ENCODE measurements around the gene WDCP.

WDCP gene

GRCh38 chr2:24083567-24084385 lies 36.6 kb upstream of the WDCP start (continued):
- 0 out of 2 replicates have a peak, but pooled peaks have one; percentile 7 for TF ChIP-seq PATZ1 (CRISPR knock-in tag; IDR thresholded peaks at IDR 0.05; ENCODE audit: borderline replicate concordance)
- no peak for TF ChIP-seq TOX (CRISPR knock-in tag; IDR thresholded peaks at IDR 0.05; ENCODE audit: borderline replicate concordance)
- TF ChIP-seq POU6F1 (CRISPR knock-in tag; IDR thresholded peaks at IDR 0.05; ENCODE audit: borderline replicate concordance, low read depth) = no peak
- TF ChIP-seq ISL1 (CRISPR knock-in tag; IDR thresholded peaks at IDR 0.05) = peak; percentile 5; the same call in 1 of the 2 replicates
- TF ChIP-seq SNAI2 (CRISPR knock-in tag; IDR thresholded peaks at IDR 0.05) = no peak
- TF ChIP-seq ZC3H10 (CRISPR knock-in tag; IDR thresholded peaks at IDR 0.05) = no peak
- TF ChIP-seq RARB (CRISPR knock-in tag; IDR thresholded peaks at IDR 0.05) = no peak
- TF ChIP-seq TSHZ2 (CRISPR knock-in tag; IDR thresholded peaks at IDR 0.05) = peak; percentile 42; the same call in 1 of the 2 replicates

- TF ChIP-seq CREB5 (CRISPR knock-in tag; IDR thresholded peaks at IDR 0.05; ENCODE audit: low read depth) (no peak), SNAI2 (CRISPR knock-in tag; IDR thresholded peaks at IDR 0.05) (no peak), CSDC2 (CRISPR knock-in tag; IDR thresholded peaks at IDR 0.05) (no peak), ZNF70 (CRISPR knock-in tag; IDR thresholded peaks at IDR 0.05) (no peak), ZFP3 (CRISPR knock-in tag; IDR thresholded peaks at IDR 0.05) (no peak), POU6F1 (CRISPR knock-in tag; IDR thresholded peaks at IDR 0.05; ENCODE audit: borderline replicate concordance, low read depth) (no peak), ESRRG (CRISPR knock-in tag; IDR thresholded peaks at IDR 0.05) (no peak), ZC3H10 (CRISPR knock-in tag; IDR thresholded peaks at IDR 0.05) (no peak), ISL1 (CRISPR knock-in tag; IDR thresholded peaks at IDR 0.05) (no peak), GLIS3 (CRISPR knock-in tag; IDR thresholded peaks at IDR 0.05) (no peak), ZFP30 (CRISPR knock-in tag; IDR thresholded peaks at IDR 0.05) (no peak), ZNF8 (CRISPR knock-in tag; IDR thresholded peaks at IDR 0.05) (no peak), ZNF565 (CRISPR knock-in tag; conservative IDR thresholded peaks at IDR 0.05; ENCODE audit: low read depth) (no peak), TCF4 (CRISPR knock-in tag; IDR thresholded peaks at IDR 0.05; ENCODE audit: borderline replicate concordance) (no peak), PPARA (CRISPR knock-in tag; IDR thresholded peaks at IDR 0.05; ENCODE audit: borderline replicate concordance) (no peak), CSRNP3 (CRISPR knock-in tag; IDR thresholded peaks at IDR 0.05) (no peak), OSR1 (CRISPR knock-in tag; IDR thresholded peaks at IDR 0.05) (no peak), PATZ1 (CRISPR knock-in tag; IDR thresholded peaks at IDR 0.05; ENCODE audit: borderline replicate concordance) (no peak)
- ATAC-seq = no peak
These were observed 35.8 kb upstream of the WDCP start for GRCh38 chr2:24082787-24083566.
